GM10266 (cell line): ENCODE measurements around the gene SLC25A19.

ENCODE experiments used
- DNase-seq: peaks from one replicate; pipeline ENCODE4 v3.0.0; 2012; ENCODE audit errors: extremely low spot score
- CTCF ChIP-seq: IDR thresholded peaks from 2 replicates; pipeline ENCODE4 v1.5.1; 2012; ENCODE audit warnings: mild to moderate bottlenecking, low read depth; ENCODE audit not compliant: control insufficient read depth, insufficient read depth; ENCODE audit errors: missing control alignments

Gene SLC25A19

GRCh38 chr17:75242461-75243042 is 46.7 kb downstream of the SLC25A19 start:
- DNase-seq, result peak; percentile 45
- TF ChIP-seq CTCF, result no peak

GRCh38 chr17:75241996-75242460 is 47.2 kb downstream of the SLC25A19 start:
- no peak for DNase-seq
- no peak for TF ChIP-seq CTCF

GRCh38 chr17:75241502-75241901 is 47.7 kb downstream of the SLC25A19 start:
- DNase-seq, result no peak
- TF ChIP-seq CTCF, result no peak

- no peak for DNase-seq
- TF ChIP-seq CTCF, result no peak
Measured at GRCh38 chr17:75241143-75241430, 48.1 kb downstream of the SLC25A19 start.

- DNase-seq, result no peak
- peak; percentile 68 for TF ChIP-seq CTCF
Measured at GRCh38 chr17:75240394-75241142, 48.7 kb downstream of the SLC25A19 start.

GRCh38 chr17:75239778-75240393 is 49.3 kb downstream of the SLC25A19 start:
- TF ChIP-seq CTCF, result no peak
- no peak for DNase-seq

GRCh38 chr17:75239214-75239613 is 50.0 kb downstream of the SLC25A19 start:
- no peak for TF ChIP-seq CTCF
- DNase-seq, result no peak
